HEK293 (cell line): ENCODE results near the gene SMIM38.

Experiments
- CTCF ChIA-PET: fragments of 350-600 bp; formaldehyde crosslinking; extraction: SDS; loops from one replicate; lab custom pipeline; 2021; ENCODE audit warnings: antibody characterized with exemption; lab: Yijun Ruan, JAX
- POLR2A ChIA-PET: fragments of 300-600 bp; formaldehyde crosslinking; extraction: SDS; loops from one replicate; lab custom pipeline; 2020; ENCODE audit warnings: antibody characterized with exemption, inconsistent platforms; lab: Yijun Ruan, JAX
- H3K27ac ChIP-seq: fragments of 200-500 bp; sonication (Bioruptor generic); 2 replicates; pipeline ENCODE4 v1.5.1; 2014; ENCODE audit warnings: low read depth, low read length, control low read depth, inconsistent platforms; ENCODE audit errors: extremely low read depth
- H3K36me3 ChIP-seq, 2 experiments: fragments of 200-500 bp in 1 of 2; sonication (Bioruptor generic) in 1 of 2; 1 replicate in 1 of 2; 2 replicates in 1 of 2; pipeline ENCODE4 v1.5.1; 2014 to 2017; ENCODE audit warnings: inconsistent platforms in 2 of 2, low read length in 2 of 2; ENCODE audit not compliant: control insufficient read depth in 2 of 2, insufficient read depth in 1 of 2
- H3K4me1 ChIP-seq: fragments of 200-500 bp; sonication (Bioruptor generic); 2 replicates; pipeline ENCODE4 v1.5.1; 2014; ENCODE audit warnings: mild to moderate bottlenecking, low read length, inconsistent platforms; ENCODE audit not compliant: control insufficient read depth, insufficient read depth
- H3K4me3 ChIP-seq: 2 replicates; pipeline ENCODE4 v1.5.1; 2011; ENCODE audit warnings: low read depth, mild to moderate bottlenecking, control low read depth, low read length, moderate library complexity
- H3K9me3 ChIP-seq: fragments of 200-500 bp; sonication (Bioruptor generic); 2 replicates; pipeline ENCODE4 v1.5.1; 2014; ENCODE audit warnings: low read depth, low read length, inconsistent platforms; ENCODE audit not compliant: control insufficient read depth, insufficient read depth
- BCL11A ChIP-seq: fragments of 450-650 bp; formaldehyde crosslinking; IDR thresholded peaks from 2 replicates; pipeline ENCODE4 v1.5.1; 2016; ENCODE audit warnings: low read depth, missing biosample characterization, missing genetic modification characterization
- CTCF ChIP-seq: fragments of 450-650 bp; formaldehyde crosslinking; IDR thresholded peaks from 2 replicates; pipeline ENCODE4 v1.5.1; 2016; ENCODE audit warnings: missing biosample characterization, missing genetic modification characterization
- GLI4 ChIP-seq: fragments of 450-650 bp; formaldehyde crosslinking; IDR thresholded peaks from 2 replicates; pipeline ENCODE4 v1.5.1; 2016; ENCODE audit warnings: missing biosample characterization, missing genetic modification characterization
- RBAK ChIP-seq: fragments of 450-650 bp; formaldehyde crosslinking; IDR thresholded peaks from 2 replicates; pipeline ENCODE4 v1.5.1; 2016; ENCODE audit warnings: missing biosample characterization, missing genetic modification characterization
- ZBTB10 ChIP-seq: fragments of 450-650 bp; formaldehyde crosslinking; IDR thresholded peaks from 2 replicates; pipeline ENCODE4 v1.5.1; 2016; ENCODE audit warnings: missing biosample characterization, missing genetic modification characterization
- ZBTB6 ChIP-seq: fragments of 450-650 bp; formaldehyde crosslinking; IDR thresholded peaks from 2 replicates; pipeline ENCODE4 v1.5.1; 2017; ENCODE audit warnings: missing biosample characterization, missing genetic modification characterization
- ZBTB7A ChIP-seq: fragments of 450-650 bp; formaldehyde crosslinking; IDR thresholded peaks from 2 replicates; pipeline ENCODE4 v1.5.1; 2016; ENCODE audit warnings: low read depth, missing biosample characterization, missing genetic modification characterization
- ZNF155 ChIP-seq: fragments of 450-650 bp; formaldehyde crosslinking; IDR thresholded peaks from 2 replicates; pipeline ENCODE4 v1.5.1; 2016; ENCODE audit warnings: missing biosample characterization, missing genetic modification characterization
- ZNF19 ChIP-seq: fragments of 450-650 bp; formaldehyde crosslinking; IDR thresholded peaks from 2 replicates; pipeline ENCODE4; 2016; ENCODE audit warnings: missing biosample characterization, missing genetic modification characterization, low read depth
- ZNF280D ChIP-seq: fragments of 450-650 bp; formaldehyde crosslinking; IDR thresholded peaks from 2 replicates; pipeline ENCODE4 v1.5.1; 2016; ENCODE audit warnings: missing biosample characterization, missing genetic modification characterization
- ZNF416 ChIP-seq: fragments of 450-650 bp; formaldehyde crosslinking; IDR thresholded peaks from 2 replicates; pipeline ENCODE4 v1.5.1; 2016; ENCODE audit warnings: missing biosample characterization, missing genetic modification characterization
- ZNF426 ChIP-seq: fragments of 450-650 bp; formaldehyde crosslinking; IDR thresholded peaks from 2 replicates; pipeline ENCODE4 v1.5.1; 2017; ENCODE audit warnings: missing biosample characterization, missing genetic modification characterization, mild to moderate bottlenecking, inconsistent platforms, moderate library complexity
- ZNF639 ChIP-seq: fragments of 450-650 bp; formaldehyde crosslinking; IDR thresholded peaks from 2 replicates; pipeline ENCODE4 v1.5.1; 2016; ENCODE audit warnings: missing biosample characterization, missing genetic modification characterization
- ZNF658 ChIP-seq: fragments of 450-650 bp; formaldehyde crosslinking; IDR thresholded peaks from 2 replicates; pipeline ENCODE4; 2016; ENCODE audit warnings: missing biosample characterization, missing genetic modification characterization
- ZNF664 ChIP-seq: fragments of 450-650 bp; formaldehyde crosslinking; IDR thresholded peaks from 2 replicates; pipeline ENCODE4 v1.5.1; 2016; ENCODE audit warnings: missing biosample characterization, missing genetic modification characterization
- ZSCAN18 ChIP-seq: fragments of 450-650 bp; formaldehyde crosslinking; IDR thresholded peaks from 2 replicates; pipeline ENCODE4 v1.5.1; 2016; ENCODE audit warnings: missing biosample characterization, missing genetic modification characterization

The SMIM38 gene

GRCh38 chr11:69153661-69154060, 2.1 kb upstream of the SMIM38 start:
- ChIA-PET CTCF (interaction anchor here (0.6 to 1.0 kb wide), 2 partner anchors 22 kb away, joined by 3 read pairs; no protein-coding TSS in a partner anchor), POLR2A (interaction anchor here (0.6 to 0.7 kb wide), 2 partner anchors 52 to 202 kb away, joined by 5 to 6 read pairs; no protein-coding TSS in a partner anchor)
- no peak overlapping the region for H3K27ac ChIP-seq
- H3K4me1 ChIP-seq, result no peaks in the 10 kb centered on the region
- H3K36me3 ChIP-seq, result no peaks in the 10 kb centered on the region
- H3K9me3 ChIP-seq, result no peaks in the 10 kb centered on the region
- H3K4me3 ChIP-seq, result no peak overlapping the region
- TF ChIP-seq ZBTB10 (tag by site-specific recombination) (no peak), CTCF (tag by site-specific recombination) (no peak), ZBTB7A (no peak), ZSCAN18 (tag by site-specific recombination) (no peak), GLI4 (tag by site-specific recombination) (no peak), ZNF280D (tag by site-specific recombination) (no peak), ZNF426 (tag by site-specific recombination) (no peak), BCL11A (tag by site-specific recombination) (no peak), ZNF658 (tag by site-specific recombination) (no peak), ZNF664 (no peak), ZNF19 (tag by site-specific recombination) (no peak), ZNF155 (tag by site-specific recombination) (no peak), ZNF639 (tag by site-specific recombination) (no peak), RBAK (tag by site-specific recombination) (no peak), ZBTB6 (tag by site-specific recombination) (no peak), ZNF416 (tag by site-specific recombination) (no peak)
